Measurements from ENCODE around the gene CCDC172.

Gene CCDC172

GRCh38 chr10:116324227-116324950, at the start of gene CCDC172:
Gene CCDC172, plus strand, starts transcription at chr10:116324448. Its CDS starts 564 bp downstream, at chr10:116325012.
- DNase-seq (ENCODE audit: low spot score) = no peak

GRCh38 chr10:116276981-116277380, 47.3 kb upstream of the CCDC172 start:
- DNase-seq (ENCODE audit: low spot score) = no peak

- no peak for DNase-seq (ENCODE audit: low spot score)
Observed at GRCh38 chr10:116278846-116279245, 45.4 kb upstream of the CCDC172 start.

GRCh38 chr10:116281775-116282174, 42.5 kb upstream of the CCDC172 start:
- no peak for DNase-seq (ENCODE audit: low spot score)

- DNase-seq (ENCODE audit: low spot score) = no peak
Observed at GRCh38 chr10:116286626-116287200, 37.5 kb upstream of the CCDC172 start.

GRCh38 chr10:116287906-116288501, 36.2 kb upstream of the CCDC172 start:
- DNase-seq (ENCODE audit: low spot score) = peak; percentile 61

GRCh38 chr10:116289652-116290051, 34.6 kb upstream of the CCDC172 start:
- no peak for DNase-seq (ENCODE audit: low spot score)

- DNase-seq (ENCODE audit: low spot score) = no peak
Observed at GRCh38 chr10:116292493-116292892, 31.8 kb upstream of the CCDC172 start.

GRCh38 chr10:116296291-116296721, 27.9 kb upstream of the CCDC172 start:
- DNase-seq (ENCODE audit: low spot score) = no peak

- no peak for DNase-seq (ENCODE audit: low spot score)
Observed at GRCh38 chr10:116298586-116298985, 25.7 kb upstream of the CCDC172 start.

GRCh38 chr10:116300542-116300941, 23.7 kb upstream of the CCDC172 start:
- DNase-seq (ENCODE audit: low spot score) = no peak

GRCh38 chr10:116304923-116305322, 19.3 kb upstream of the CCDC172 start:
- no peak for DNase-seq (ENCODE audit: low spot score)

GRCh38 chr10:116306847-116307246, 17.4 kb upstream of the CCDC172 start:
- DNase-seq (ENCODE audit: low spot score) = no peak

GRCh38 chr10:116307455-116307854, 16.8 kb upstream of the CCDC172 start:
- DNase-seq (ENCODE audit: low spot score) = no peak

- DNase-seq (ENCODE audit: low spot score) = no peak
Observed at GRCh38 chr10:116311016-116311415, 13.2 kb upstream of the CCDC172 start.

GRCh38 chr10:116311706-116312490, 12.3 kb upstream of the CCDC172 start:
- DNase-seq (ENCODE audit: low spot score) = no peak

- no peak for DNase-seq (ENCODE audit: low spot score)
Observed at GRCh38 chr10:116312548-116312947, 11.7 kb upstream of the CCDC172 start.

- DNase-seq (ENCODE audit: low spot score) = peak; percentile 0
Observed at GRCh38 chr10:116316503-116316902, 7.7 kb upstream of the CCDC172 start.

GRCh38 chr10:116324951-116325635, 845 bp downstream of the CCDC172 start:
- DNase-seq (ENCODE audit: low spot score) = no peak

GRCh38 chr10:116325987-116326386, 1.7 kb downstream of the CCDC172 start:
- DNase-seq (ENCODE audit: low spot score) = no peak

GRCh38 chr10:116329153-116329552, 4.9 kb downstream of the CCDC172 start:
- DNase-seq (ENCODE audit: low spot score) = no peak

GRCh38 chr10:116331815-116332214, 7.6 kb downstream of the CCDC172 start:
- no peak for DNase-seq (ENCODE audit: low spot score)
